GM12875 (cell line): ENCODE data around the gene CCNYL1.
"Not testable (repeated sequence)": the region's sequence is repeated elsewhere in the genome, so short reads cannot be mapped to it uniquely, and the experiment has no call there.

ENCODE experiments used
- H3K4me3 ChIP-seq: one replicate; pipeline ENCODE4 v1.5.1; 2011; ENCODE audit warnings: low read depth, low read length, control low read depth
- CTCF ChIP-seq: IDR thresholded peaks from 2 replicates; pipeline ENCODE4 v1.5.1; 2011; ENCODE audit warnings: low read depth, mild to moderate bottlenecking, control low read depth, inconsistent platforms, low read length, moderate library complexity, borderline replicate concordance; ENCODE audit not compliant: insufficient read depth

Gene CCNYL1

GRCh38 chr2:207727261-207727660, 15.8 kb downstream of the CCNYL1 start:
- no peak overlapping the region for H3K4me3 ChIP-seq
- TF ChIP-seq CTCF: no peak

- no peak for TF ChIP-seq CTCF
- no peak overlapping the region for H3K4me3 ChIP-seq
These were observed 18.1 kb downstream of the CCNYL1 start for GRCh38 chr2:207729465-207729998.

- no peak overlapping the region for H3K4me3 ChIP-seq
- no peak for TF ChIP-seq CTCF
These were observed 19.7 kb downstream of the CCNYL1 start for GRCh38 chr2:207731138-207731537.

- no peak overlapping the region for H3K4me3 ChIP-seq
- TF ChIP-seq CTCF: no peak
These were observed 22.3 kb downstream of the CCNYL1 start for GRCh38 chr2:207733597-207734240.

- TF ChIP-seq CTCF: peak; percentile 37; the same call in 1 of the 2 replicates
- H3K4me3 ChIP-seq: no peak overlapping the region
These were observed 22.8 kb downstream of the CCNYL1 start for GRCh38 chr2:207734264-207734635.

GRCh38 chr2:207734636-207735512, 23.4 kb downstream of the CCNYL1 start:
- no peak overlapping the region for H3K4me3 ChIP-seq

GRCh38 chr2:207735513-207735859, 24.0 kb downstream of the CCNYL1 start:
- not testable (repeated sequence) for H3K4me3 ChIP-seq

More at GRCh38 chr2:207734636-207735512, 23.4 kb downstream of the CCNYL1 start:
- TF ChIP-seq CTCF: no peak
